Adrenal gland (tissue), 5 donors: ENCODE measurements around the gene MUSTN1.

Experiments
- POLR2A ChIP-seq, 2 donors: fragments of 450-650 bp; IDR thresholded peaks; one replicate each; pipeline ENCODE4 v1.6.1; 2017; ENCODE audit warnings: antibody characterized with exemption in 2 of 2, mild to moderate bottlenecking in 2 of 2, moderate library complexity in 1 of 2
- TF ChIP-seq, protein P1 (sequence below), 6 experiments: fragments of 450-650 bp in 4 of 6; fragments of 200-600 bp in 2 of 6; sonication (generic) in 1 of 6; IDR thresholded peaks; 1 replicate in 5 of 6; 2 replicates in 1 of 6; pipeline versions ENCODE4 v1.5.1 to v1.8.0; 2016 to 2021; ENCODE audit warnings: antibody characterized with exemption in 6 of 6, mild to moderate bottlenecking in 2 of 6, moderate library complexity in 1 of 6
- donor health status: DM: no; HTN: no; CAD: no.

DNA sequence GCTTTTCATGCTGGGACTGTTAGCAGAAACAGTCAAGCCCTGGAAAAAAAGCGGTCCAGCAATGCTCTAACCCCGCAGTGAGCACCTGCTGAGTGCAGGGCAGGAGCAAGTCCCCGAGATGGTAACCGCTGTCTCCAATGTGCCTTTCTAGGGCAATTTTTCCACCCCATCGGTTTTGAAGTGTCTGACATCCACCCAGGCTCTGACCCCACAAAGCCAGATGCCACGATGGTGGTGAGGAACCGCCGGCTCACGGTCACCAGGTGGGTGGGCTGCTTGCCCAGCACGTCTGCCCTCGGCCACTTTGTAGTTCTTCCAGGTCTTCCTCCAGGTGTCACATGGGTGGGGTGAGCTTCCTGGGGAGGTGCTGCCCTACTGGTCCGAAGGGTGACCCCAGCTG, 43.5 kb downstream of the MUSTN1 start:
- TF ChIP-seq, protein P1, sequence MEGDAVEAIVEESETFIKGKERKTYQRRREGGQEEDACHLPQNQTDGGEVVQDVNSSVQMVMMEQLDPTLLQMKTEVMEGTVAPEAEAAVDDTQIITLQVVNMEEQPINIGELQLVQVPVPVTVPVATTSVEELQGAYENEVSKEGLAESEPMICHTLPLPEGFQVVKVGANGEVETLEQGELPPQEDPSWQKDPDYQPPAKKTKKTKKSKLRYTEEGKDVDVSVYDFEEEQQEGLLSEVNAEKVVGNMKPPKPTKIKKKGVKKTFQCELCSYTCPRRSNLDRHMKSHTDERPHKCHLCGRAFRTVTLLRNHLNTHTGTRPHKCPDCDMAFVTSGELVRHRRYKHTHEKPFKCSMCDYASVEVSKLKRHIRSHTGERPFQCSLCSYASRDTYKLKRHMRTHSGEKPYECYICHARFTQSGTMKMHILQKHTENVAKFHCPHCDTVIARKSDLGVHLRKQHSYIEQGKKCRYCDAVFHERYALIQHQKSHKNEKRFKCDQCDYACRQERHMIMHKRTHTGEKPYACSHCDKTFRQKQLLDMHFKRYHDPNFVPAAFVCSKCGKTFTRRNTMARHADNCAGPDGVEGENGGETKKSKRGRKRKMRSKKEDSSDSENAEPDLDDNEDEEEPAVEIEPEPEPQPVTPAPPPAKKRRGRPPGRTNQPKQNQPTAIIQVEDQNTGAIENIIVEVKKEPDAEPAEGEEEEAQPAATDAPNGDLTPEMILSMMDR (IDR thresholded peaks at IDR 0.05) = no peak
- TF ChIP-seq POLR2A (IDR thresholded peaks at IDR 0.05) = no peak
